GM19467 (cell line): ENCODE data around the gene PBRM1.

Source experiments
- ATAC-seq: cut with Tn5 transposase; IDR thresholded peaks from one replicate; pipeline ENCODE4 v1.9.1; 2021; ENCODE audit warnings: mild to moderate bottlenecking, moderate library complexity; ENCODE audit not compliant: unreplicated experiment

PBRM1 gene

DNA sequence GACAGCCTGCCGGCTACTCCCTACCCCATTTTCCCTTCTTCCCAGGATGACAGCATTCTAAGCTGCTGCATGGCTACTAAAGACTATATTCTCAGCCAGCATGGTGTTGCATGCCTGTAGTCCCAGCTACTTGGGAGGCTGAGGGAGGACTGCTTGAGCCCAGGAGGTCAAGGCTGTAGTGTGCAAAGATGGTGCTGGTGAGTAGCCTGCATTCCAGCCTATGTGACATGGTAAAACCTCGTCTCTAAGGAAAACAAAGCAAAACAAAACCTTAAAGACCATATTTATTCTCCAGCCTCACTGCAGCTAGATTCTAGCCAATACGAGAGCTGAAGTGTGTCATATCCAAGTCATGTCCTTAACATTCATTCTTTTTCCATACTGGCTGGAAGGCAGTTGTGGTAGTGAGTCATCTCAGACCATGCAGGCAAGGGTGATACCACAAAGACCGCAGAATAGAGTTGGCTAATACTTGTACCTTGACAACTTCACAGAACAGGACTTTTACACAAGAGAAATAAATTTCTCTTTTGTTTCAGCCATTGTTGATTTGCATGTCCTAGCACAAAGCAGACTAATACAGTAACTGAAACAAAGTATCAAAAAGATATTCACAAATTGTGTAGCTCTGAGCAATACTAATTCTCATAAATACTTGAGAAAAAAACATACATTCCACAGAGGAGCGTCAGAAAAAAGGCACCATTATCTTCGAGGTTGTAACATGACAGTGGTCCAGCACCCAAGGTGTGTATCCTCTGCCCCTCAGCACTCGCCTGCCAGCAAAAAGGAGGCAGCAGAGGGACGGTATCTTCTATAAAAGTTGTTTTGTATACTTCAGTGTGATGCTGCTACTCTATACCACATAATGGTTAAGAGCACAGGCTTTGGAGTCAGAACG, 14.8 kb downstream of the PBRM1 start:
- ATAC-seq, result no peak

DNA sequence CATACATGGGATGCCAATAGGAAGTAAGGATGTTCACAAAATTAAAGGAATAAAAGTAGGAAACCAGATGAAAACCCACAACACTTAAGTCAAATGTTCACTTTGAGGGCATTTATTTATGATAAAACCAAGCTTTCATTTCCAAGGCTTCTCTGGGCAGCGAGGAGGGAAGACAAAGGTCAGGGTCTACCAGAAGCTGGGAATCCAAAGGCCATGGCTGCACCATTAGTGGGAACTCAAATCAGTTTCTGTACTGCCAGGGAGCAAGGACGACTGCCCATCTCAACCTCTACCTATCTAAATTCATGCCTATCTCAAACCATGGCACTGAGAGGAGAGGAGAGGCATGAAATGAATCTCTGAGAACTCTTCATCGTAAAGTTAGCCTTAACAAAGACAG, 22.6 kb downstream of the PBRM1 start:
- no peak for ATAC-seq

DNA sequence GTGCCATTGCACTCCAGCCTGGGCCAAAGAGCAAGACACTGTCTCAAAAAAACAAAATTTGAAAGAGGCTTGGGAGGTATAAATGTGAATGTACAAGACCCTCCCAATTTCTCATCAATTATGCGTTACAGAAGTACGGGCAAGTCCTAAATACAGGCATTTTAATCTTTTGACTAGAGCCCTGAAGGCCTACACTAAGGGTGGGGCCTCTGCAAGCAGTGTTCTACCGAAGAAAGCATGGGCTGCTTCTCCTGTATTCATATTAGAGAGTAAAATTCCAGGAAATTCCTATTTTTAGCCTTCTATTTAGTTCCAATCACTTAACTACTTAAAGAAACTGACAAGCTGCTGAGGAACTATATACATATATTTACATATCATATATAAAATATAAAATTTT, 25.7 kb downstream of the PBRM1 start:
- no peak for ATAC-seq

DNA sequence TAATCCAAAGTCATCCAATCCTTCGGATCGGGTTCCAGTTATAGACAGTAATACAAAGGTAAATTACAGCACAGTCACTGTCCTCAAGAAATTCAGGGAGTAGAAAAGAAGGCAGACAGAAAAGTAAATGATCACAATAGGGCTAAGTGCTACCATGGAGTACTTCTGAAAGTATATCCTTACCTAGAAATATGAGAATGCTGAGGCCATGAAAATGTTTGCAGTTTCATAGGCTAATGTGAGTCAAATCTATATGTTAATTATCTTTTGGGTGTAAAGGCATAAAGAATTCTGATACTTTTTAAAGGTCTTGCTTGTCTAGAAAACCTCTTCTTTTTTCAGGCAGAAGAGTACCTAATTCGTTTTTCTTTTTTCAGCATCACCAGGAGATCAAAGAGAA, 29.8 kb downstream of the PBRM1 start:
- no peak for ATAC-seq

DNA sequence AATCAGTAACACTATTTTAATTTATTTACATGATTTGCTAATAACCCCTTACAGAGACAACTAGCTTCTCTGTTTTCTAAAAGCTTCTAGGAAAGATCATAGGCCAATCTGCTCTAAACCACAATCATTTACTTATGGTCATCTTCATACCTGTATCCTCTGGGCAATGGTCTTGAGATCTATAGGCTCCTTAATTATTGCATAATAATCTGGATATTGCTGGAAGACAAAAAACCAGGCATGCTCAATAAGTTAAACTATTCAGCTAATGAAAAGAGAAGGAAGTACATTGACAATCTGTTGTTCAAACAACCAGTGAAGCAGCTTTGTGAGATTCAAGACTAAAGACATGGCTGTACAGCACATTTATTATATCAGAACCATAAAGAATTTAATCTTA, 34.1 kb downstream of the PBRM1 start:
- ATAC-seq, result no peak

DNA sequence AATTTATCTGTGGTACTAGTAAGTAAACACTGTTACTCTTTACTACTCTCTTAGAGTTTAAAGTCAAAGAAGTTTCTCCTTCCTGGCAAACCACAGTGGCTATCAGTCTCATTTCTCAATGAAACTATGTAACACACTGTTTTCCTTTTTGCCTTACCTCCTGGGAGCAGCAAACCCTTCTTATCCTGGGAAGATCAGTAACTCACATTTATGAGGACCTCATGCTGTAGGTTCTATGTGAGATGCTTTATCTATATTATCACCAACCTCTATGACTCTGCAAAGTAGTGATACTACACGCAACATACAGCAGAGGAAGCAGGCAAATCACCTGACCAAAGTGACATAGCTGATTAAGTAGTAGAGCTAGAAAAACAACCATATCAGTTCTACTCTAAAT, 35.3 kb downstream of the PBRM1 start:
- ATAC-seq, result no peak

DNA sequence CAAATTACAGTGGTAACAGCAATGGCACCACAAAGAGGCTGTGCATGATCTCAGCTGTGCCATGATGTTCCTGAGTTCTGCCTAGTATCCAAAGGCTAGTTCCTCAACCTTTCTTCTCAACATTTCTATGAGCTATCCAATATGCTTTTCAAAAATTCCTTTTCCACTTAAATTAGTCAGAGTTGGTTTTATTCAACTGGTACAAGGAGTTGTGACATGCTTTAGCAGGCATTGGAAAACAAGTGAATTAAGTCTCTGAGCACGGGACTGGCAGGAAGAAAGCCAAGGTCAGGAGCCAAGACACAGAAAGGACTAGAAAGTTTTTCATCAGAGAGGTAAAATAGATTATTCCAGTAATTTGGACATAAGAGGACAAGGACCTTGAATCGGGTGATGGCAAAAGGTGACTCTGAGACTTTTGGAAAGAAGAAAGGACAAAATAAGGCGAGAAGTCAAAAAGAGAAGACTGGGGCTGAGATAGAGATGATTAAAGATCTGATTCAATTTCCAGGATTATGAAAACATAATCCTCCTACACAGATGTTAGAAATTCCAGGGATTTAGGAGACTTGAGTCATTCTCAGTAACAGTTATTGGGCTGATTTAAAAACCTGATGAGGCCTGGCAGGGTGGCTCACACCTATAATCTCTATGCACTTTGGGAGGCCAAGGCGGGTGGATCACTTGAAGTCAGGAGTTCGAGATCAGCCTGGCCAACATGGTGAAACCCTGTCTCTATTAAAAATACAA, 36.1 kb downstream of the PBRM1 start:
- ATAC-seq, result no peak

DNA sequence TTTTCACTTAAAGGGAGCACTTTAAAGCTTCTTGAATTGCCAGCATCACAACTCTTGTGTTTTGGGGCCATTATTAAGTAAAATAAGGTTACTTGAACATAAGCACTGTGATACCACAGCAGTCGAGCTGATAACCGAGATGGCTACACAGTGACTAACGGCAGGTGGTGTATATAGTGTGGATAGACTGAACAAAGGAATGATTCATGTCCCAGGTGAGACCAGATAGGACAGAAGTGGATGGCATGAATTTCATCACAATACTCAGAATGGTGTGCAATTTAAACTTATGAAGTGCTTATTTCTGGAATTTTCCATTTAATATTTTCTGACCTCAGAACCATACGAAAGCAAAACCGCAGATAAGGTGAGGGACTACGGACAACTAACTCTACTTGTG, 40.2 kb downstream of the PBRM1 start:
- no peak for ATAC-seq

DNA sequence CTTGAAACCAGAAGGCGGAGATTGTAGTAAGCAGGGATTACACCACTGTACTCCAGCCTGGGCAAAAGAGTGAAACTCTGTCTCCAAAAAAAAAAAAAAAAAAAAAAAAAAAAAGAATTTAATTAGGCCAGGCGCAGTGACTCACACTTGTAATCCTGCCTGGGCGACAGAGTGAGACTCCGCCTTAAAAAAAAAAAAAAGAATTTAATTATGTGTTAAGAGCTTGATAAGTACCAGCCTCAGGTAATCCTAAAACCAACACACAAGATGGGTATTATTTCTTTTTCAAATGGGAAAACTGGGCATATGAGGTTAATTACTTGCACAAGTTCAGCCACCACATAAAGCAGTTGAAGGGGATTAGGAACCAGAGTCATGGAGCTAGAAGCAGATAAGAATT, 49.0 kb downstream of the PBRM1 start:
- no peak for ATAC-seq

DNA sequence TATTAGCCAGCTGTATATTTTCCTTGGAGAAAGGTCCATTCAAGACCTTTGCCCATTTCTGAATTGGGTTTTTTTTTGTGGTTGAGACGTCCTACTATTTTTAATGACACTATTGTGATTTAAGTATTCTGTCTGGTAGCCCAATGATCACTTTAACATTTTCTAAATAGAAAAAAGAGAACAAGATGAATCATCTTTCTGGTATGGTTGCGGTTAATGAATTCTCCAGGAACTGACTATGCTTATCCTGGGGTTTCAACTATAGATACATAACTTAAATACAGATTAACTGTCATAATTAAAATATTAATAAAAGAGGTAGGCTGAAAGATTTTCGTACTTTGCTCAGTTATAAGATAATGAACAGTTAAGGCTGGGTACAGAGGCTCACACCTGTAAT, 51.9 kb downstream of the PBRM1 start:
- ATAC-seq, result no peak

DNA sequence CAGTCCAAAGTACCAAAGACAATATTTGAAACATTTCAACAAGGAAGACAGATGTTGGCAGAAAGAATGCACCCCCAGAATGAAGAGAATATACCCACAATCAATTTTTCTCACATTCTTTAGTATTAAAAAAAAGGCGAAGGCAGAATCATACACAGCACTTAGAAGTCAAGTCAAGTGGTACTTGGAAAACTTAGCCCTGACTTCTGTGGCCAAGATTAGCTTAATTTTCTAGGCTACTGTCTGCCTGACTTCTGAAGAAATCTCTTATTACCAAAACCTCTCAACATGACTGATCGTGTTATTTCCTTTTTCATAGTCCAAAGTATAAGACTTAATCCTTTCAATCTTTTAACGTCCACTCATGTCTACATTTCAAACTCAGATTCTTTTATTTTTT, 60.7 kb downstream of the PBRM1 start:
- no peak for ATAC-seq

DNA sequence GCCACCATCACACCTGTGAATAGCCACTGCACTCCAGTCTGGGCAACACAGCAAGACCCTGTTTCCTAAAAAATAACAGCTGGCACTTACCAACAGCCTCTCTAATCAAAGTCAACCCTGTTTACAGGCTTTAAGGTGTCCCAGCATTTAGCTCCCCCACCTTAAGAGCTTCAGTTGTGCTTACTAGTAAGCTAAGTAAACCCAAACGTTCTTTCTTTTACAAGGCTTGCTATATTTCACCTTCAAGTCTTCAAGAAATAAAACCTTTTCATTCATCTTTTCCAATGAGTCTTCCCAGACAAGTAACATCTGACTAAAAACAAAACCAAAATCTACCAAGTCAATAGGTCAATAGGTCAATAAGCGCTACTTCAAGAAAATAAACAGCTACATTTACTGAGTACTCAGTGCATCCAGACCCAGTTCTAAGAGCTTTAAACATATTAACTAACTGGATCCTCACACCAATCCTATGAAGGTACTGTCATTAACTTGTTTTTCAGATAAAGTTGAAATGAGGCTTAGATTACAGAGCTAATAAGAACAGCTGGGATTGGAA, 62.4 kb downstream of the PBRM1 start:
- ATAC-seq, result no peak

DNA sequence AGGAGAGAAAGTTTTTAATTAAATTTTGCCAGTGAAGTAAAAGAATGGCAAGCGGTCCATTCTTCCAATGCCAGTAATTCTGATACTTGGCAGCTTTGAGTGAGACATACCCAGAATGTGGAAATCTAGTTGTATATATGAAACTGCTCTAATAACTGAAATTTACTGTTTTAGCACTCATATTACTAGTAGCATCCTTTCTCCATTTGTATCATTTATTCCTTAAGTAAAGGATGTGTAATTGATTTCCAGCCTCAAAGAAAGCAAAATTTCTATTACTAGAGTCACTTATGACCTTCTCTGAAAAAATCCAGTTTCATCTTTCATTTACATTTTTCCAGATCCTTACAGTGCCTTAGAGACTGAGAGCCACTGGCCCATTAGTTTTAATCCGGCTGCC, 65.1 kb downstream of the PBRM1 start:
- no peak for ATAC-seq

DNA sequence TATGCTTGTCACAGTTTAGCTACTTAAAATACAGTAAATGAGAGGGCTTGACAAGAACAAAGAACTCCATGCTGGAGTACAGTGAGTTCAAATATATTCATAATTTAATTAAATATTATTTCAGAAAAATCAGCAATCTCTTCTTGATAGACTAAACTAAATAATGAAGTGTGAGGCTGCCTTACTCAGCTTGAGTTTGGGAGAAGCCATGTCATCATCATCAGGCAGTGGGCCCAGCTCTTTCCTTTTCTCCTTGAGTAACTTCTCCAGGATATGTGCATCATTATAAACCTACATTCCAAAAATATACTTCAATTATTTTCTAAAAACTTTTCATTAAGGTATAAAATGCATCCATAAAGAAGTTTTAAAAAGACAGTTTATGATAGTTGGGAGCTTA, 70.5 kb downstream of the PBRM1 start:
- ATAC-seq, result no peak

DNA sequence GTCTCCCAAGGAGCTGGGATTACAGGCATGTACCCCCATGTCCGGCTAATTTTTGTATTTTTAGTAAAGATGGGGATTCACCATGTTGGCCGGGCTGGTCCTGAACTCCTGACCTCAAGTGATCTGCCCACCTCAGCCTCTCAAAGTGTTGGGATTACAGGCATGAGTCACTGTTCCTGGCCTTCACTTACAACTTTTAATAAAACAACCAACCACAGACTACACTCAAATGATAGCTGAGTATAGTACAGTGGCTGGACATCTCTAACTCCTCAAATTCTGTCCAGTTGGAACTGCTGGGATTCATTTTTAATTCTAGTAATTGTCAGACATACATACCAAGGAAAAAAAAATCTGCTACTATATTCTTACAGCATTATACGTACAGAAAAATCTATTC, 71.0 kb downstream of the PBRM1 start:
- ATAC-seq, result no peak

DNA sequence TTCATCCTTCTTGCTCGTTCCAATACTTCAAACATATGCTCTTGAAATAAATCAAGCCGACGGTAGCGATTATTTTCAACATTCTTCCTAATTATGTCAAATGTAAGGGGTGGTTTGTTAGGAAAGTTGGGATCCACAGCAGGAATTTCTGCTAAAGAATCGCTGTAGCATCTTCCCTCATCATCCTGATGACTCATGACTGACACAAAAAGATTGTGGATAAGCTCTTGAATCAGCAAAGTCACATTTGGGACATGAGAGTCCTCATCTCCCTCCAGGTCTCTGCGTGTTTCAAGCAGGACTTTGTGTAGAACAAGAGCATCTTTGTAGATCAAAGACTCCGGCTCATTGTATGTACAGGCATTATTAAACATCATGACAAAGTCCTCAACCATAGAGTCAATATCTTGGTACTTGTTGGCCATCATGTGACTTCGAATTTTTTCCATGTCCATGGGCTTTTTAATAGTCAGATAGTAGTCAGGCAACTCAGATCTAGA, 76.3 kb downstream of the PBRM1 start:
- no peak for ATAC-seq

DNA sequence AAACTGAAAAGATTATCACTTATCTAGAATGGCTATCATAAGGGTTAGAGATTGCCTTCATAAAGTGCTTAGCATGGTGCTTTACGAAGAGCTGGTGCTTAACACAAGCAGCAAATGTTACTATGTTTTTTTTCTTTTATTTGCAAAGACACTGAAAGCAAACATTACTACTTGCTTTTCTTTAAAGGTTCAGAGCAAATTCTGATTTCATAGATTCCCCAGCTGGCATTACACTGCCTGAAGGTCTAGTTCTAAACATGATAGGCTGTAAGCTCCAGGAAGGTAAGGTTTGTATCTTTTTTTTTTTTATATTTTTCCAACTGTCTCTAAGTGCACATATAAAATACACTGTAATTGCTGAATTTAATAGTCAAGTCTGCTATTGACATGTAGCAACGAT, 77.4 kb downstream of the PBRM1 start:
- ATAC-seq, result no peak

DNA sequence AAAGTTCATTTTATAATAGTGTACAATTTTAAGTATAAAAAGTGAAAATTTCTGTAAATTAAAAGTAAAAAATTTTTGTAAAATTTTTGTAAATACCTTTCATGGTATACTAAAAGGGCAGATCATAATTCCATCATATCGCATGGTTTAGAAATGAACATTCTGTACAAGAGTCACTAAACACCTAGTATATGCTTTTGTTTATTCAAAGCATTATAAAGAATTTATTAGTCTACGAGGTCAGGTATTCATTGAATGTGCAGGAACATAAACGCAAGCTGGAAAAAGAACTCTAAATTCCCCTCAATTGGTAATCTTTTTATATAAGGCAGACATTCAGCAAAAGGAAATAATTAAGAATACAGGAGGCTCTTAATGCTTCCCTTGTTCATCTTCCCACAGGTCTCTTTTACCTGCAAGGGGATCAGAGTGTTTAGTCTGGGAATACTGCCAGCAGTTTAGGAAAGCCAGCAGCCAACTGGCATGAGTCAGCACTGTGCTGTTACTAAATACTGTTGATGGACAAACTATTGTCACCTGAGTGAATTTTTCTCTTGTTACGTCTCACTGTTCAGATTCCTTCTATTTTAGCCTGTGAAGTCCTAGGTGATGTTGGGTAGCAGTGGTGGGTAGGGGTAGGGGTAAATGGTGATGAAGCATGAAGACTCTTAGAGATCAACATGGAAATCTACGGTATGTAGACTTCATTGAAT, 79.2 kb downstream of the PBRM1 start:
- no peak for ATAC-seq

DNA sequence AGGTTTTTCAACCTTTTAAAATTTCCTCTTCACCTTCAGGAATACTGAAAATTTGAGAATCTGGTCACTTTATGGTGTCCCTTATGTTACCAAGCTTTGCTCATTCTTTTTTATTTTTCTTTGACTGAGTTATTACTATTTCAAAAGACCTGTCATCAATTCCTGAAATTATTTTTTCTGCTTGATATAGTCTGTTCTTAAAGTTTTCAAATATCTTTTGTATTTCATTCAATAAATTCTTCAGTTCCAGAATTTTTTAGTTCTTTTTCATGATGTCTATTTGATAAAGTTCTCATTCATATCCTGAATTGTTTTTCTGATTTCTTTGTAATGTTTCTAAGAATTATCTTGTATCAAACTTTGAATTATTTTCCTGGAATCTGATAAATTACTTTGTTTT, 85.5 kb downstream of the PBRM1 start:
- ATAC-seq, result no peak

DNA sequence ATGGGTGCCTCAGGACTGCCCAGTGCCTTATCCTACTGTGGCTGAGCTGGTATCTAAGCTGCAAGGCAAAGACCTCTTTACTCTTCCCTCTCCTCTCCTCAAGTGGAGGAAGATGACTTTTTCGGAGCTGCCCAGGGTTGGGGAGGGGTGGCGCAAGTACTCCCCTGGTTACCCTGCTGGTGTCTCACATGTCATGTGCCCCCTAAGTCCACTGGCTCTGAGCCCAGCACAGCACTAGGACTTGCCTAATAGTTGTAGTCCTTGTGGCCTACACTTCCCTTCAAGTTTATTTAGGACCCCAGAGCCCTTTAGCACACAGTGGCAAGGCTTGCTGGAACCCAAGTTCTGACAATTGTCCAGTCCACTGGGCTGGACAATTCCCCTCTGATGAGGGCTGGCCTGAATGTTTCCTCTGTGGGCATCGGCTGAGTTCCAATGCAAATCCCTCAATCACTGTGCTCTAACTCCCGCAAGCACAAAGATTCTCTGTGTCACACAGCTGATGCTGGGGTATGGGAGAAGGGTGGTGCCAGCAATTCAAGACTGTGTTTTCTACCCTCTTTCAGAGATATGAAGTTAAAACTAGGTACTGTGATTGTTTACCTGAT, 89.0 kb downstream of the PBRM1 start:
- no peak for ATAC-seq

DNA sequence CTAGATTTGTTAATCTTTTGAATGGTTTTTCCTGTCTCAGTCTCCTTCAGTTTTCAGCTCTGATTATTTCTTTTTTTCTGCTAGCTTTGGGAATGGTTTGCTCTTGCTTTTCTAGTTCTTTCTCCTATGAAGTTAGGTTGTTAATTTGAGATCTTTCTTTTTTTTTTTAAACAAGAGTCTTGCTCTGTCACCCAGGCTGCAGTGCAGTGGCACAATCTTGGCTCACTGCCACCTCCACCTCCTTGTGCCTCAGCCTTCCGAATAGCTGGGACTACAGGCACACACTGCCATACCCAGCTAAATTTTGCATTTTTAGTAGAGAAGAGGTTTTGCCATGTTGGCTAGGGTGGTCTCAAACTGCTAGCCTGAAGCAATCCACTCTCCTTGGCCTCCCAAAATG, 92.6 kb downstream of the PBRM1 start:
- no peak for ATAC-seq
